Raji (cell line): ENCODE data around the gene NCAM2.

ENCODE experiments used
- POLR2A ChIP-seq: IDR thresholded peaks from 2 replicates; pipeline ENCODE4 v1.6.1; 2011; ENCODE audit warnings: low read depth, low read length, control low read depth; ENCODE audit not compliant: insufficient read depth

NCAM2 gene

GRCh38 chr21:21200103-21200938 is 202.1 kb downstream of the NCAM2 start:
- TF ChIP-seq POLR2A: no peak

DNA sequence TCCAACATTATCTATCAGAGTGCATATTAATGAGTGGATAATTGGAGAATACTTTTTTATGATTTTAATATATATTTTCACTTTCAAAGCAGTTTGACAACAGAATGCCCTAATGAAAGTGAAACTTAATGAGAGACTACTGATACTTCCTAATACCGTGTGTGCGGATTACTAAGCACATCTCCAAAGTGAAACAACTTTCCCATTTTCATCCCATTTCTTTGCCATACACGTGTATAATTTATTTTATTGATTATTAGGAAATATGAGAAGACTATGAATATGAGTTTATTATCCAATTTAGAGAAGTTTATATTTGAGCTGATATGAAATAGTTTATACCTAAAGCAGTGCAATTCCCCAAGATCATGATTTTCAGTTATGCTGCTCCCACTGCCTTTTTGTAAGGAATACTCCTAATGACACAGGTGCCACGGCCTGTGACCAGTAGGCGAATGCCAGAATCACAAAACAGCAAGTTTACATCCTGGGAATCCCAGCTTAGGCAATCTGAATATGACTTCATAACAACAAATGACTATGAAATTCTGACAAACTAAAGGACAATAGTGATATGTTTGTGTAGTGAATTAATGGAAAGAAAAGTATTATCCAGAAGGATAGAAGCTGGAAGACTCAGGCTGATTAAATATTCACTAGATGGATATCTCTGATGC is 202.9 kb downstream of the NCAM2 start:
- TF ChIP-seq POLR2A: no peak

- TF ChIP-seq POLR2A: no peak
These were observed 205.7 kb downstream of the NCAM2 start for GRCh38 chr21:21203822-21204339.

DNA sequence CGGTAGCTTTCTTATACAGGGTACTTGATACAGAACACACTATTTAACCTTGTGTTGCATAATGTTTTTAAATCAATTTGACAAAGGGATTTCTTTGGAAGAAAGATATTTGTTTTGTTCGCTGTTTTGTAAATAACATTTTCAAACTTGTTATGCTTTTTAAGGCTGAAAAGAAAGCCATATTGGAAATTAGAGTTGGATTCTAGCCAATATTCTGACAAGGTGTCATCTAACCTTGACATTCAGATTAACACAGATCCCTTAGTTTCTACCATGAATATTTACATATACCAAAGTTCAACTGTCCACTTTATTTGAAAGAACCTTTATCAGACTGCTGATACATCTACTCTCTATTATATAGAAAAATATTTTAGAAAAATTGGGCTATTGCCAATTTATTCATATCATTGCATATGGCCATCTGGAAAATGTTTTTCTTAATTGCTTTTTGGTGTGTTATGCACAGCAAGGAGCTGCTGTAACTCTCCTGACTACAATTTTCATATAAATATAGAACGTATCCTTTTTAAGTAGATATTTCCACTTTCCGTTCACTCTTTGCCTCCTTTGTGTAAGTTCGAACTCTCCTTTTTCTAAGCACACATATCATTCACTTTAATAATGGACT is 206.3 kb downstream of the NCAM2 start:
- TF ChIP-seq POLR2A: no peak

DNA sequence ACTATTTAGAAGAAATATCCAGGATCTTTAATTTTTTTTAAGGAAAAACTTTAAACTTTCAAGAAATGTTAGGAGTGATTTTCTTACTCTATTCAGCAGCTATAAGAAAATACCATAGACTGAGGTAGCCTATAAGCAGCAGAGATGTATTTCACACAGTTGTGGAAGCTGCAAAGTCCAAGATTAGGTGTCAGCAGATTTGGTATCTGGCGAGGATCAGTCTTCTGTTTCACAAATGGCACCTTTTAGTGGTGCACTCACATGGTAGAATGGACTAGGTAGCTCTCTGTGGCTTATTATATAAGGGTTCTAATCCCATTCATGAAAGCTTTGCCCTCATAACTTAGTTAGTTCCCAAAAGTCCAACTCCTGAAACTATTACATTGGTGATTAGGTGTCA is 207.4 kb downstream of the NCAM2 start:
- no peak for TF ChIP-seq POLR2A

DNA sequence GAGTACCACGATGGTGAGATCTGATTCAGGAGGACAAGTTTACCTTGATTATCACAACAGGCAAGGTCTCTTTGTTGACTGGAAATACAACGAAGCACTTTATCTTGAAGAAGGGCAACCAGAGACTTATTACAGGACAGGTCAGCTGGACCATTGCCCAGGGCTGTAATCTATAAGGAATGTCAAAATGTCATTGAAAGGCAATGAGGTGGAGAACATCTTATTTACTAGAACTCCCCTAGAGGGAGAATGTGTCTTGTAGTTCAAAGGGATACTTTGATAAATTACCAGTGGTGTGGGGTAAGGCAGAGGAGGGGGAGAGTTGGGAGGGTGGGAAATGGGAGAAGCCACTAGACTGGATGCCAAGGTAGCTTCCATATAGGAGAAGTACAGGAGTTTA is 212.3 kb downstream of the NCAM2 start:
- TF ChIP-seq POLR2A: no peak

DNA sequence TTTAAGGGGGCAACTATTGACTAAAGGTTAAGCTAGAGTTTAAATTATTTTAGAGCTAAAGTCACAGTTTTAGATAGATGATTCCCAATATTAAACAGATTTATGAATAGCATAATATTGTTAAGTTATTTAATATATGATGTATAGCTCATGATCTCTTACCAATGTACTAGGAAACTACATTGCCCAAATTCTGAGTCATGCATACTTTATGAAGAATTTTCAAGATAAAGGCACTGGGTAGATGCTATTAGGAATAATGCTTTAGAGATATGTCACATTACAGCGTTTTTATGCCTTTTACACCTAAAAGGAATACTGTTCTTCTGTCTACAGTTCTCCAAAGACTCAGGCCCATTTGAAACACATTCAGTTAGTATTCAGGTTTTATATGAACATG is 215.1 kb downstream of the NCAM2 start:
- TF ChIP-seq POLR2A: no peak

GRCh38 chr21:21216047-21216446 is 217.8 kb downstream of the NCAM2 start:
- TF ChIP-seq POLR2A: no peak

DNA sequence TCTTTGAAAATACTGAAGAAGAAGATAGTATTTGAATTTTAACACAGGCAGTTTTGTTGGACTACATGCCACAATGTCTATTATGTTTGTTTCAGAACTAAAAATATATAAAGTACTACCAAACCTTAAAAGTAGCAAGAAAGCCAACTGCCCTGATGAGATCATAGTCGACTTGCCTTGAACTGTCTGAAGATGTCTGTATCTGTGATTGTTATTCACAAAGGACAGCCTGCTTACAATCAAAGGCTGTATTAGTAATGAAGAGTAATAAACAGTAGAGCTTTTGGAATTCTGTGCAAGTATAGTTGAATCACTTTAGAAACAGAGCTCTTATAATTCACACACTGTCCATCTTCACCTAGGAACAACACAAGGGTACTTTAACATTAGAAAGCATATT is 228.3 kb downstream of the NCAM2 start:
- TF ChIP-seq POLR2A: no peak

DNA sequence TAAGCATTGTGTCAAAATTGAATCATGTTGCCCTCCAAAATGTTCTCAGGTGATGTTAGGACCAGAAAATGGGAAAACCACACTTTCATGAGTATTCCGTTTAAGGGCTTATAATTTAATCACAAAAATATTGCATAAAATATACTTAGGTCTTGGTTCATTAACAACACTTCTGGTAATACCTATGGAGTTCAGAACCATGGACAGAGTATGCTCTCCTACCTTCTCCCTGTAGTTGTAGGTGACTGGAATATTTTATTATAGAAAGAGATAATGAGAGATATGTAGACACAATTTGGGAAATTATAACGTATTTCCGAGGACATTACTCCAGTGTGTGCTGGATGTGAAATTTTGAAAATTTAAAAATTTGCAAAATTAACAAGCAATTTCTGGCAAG is 232.5 kb downstream of the NCAM2 start:
- no peak for TF ChIP-seq POLR2A

DNA sequence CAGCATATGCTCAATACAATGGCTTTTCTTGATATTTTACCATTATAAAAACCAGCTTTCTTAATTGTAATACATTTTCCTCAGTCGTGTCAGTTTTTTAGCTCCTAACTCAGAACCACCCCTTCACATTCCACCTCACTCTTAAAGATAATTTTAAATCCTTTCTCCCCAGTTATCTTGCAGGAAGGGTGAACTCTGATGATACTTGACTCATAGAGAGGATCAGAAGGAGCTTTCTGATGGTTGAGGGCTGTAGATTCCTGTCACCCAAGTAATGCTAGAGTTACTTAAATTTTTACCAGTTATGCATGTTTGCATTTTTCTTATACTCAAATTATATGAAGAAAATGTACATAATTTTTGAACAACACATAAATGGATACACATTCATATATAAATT is 233.7 kb downstream of the NCAM2 start:
- no peak for TF ChIP-seq POLR2A

- TF ChIP-seq POLR2A: no peak
These were observed 234.1 kb downstream of the NCAM2 start for GRCh38 chr21:21232320-21232719.

DNA sequence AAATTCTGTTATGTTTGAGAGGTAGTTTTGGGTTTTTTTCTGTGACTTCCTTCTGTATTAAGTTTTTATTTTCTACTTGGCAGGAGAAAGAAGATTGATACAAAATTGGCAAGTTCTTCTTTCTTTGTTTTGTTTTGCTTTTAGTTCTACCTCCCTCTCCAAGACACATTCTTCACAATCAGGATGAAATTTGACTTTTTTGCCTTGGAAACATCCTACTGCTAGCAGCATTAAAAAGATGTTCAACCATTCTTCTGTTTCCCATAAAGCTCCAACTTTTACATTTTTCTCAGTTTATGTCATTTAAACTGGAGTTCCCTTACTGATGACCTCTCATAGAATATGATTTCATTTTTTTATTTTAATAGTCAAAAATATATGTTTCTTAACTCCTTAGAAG is 234.8 kb downstream of the NCAM2 start:
- no peak for TF ChIP-seq POLR2A

- no peak for TF ChIP-seq POLR2A
These were observed 238.8 kb downstream of the NCAM2 start for GRCh38 chr21:21236996-21237395.

GRCh38 chr21:21238629-21239400 is 240.6 kb downstream of the NCAM2 start:
- no peak for TF ChIP-seq POLR2A
